Measurements from ENCODE around the gene AFF4.

DNA sequence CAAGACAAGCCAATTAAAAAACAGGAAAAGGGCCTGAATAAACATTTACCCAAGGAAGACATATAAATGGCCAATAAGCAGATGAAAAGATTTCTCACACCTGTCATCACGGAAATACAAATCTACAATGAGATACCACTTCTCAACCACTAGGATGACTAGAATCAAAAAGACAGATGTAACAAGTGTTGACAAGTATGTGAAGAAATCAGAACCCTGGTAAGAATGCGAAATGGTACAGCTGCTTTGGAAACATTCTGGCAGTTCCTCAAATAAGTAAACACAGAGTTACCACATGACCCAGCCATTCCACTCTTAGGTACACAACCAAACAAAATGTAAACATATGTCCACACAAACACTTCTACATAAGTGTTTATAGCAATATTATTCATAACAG, 57.5 kb downstream of the AFF4 start:
- TF ChIP-seq, protein P1, sequence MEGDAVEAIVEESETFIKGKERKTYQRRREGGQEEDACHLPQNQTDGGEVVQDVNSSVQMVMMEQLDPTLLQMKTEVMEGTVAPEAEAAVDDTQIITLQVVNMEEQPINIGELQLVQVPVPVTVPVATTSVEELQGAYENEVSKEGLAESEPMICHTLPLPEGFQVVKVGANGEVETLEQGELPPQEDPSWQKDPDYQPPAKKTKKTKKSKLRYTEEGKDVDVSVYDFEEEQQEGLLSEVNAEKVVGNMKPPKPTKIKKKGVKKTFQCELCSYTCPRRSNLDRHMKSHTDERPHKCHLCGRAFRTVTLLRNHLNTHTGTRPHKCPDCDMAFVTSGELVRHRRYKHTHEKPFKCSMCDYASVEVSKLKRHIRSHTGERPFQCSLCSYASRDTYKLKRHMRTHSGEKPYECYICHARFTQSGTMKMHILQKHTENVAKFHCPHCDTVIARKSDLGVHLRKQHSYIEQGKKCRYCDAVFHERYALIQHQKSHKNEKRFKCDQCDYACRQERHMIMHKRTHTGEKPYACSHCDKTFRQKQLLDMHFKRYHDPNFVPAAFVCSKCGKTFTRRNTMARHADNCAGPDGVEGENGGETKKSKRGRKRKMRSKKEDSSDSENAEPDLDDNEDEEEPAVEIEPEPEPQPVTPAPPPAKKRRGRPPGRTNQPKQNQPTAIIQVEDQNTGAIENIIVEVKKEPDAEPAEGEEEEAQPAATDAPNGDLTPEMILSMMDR (IDR thresholded peaks at IDR 0.05; ENCODE audit: low read depth, low read length): no peak
- no peak for TF ChIP-seq MYC (IDR thresholded peaks at IDR 0.05; ENCODE audit: low read depth, low read length)
- no peak for TF ChIP-seq POLR2A (IDR thresholded peaks at IDR 0.05; ENCODE audit: extremely low read depth, insufficient read length)
